ENCODE measurements around the gene LGALSL. TPM values are rescaled to one million over a fixed set of nuclear protein-coding genes. Genes with fewer than 3 reads are reported as not detected.

Gene LGALSL
- total and polyA plus RNA-seq, 2 donors (not counting 1 experiment from before 2014, with no cell fraction given): 0.40 to 1.8 TPM

- H3K79me2 ChIP-seq (ENCODE audit: control insufficient read depth, insufficient read depth, low read length): no peaks in the 10 kb centered on the region
- no peak overlapping the region for H3K27ac Mint-ChIP-seq
- no peaks in the 10 kb centered on the region for H3K36me3 ChIP-seq (replicated peaks in 1 of 2; ENCODE audit: control extremely low read depth in 1 of 2, control insufficient read depth in 1 of 2, extremely low read depth in 1 of 2, insufficient read depth in 2 of 2, low read length in 1 of 2)
- no peaks in the 10 kb centered on the region for H4K20me1 ChIP-seq (ENCODE audit: control insufficient read depth, insufficient read depth, low read length, poor library complexity, severe bottlenecking)
- TF ChIP-seq CTCF (IDR thresholded peaks at IDR 0.05) (no peak), EZH2 (IDR thresholded peaks at IDR 0.05; ENCODE audit: borderline replicate concordance, insufficient read depth, low read depth, low read length, poor library complexity, severe bottlenecking) (no peak)
- WGBS (ENCODE audit: insufficient coverage): no CpG with 5 or more reads among the region's 2 CpGs
- POLR2A ChIA-PET: no interaction called here
- peaks cover 24% of the 10 kb centered on the region for H3K27me3 Mint-ChIP-seq
- H3K4me1 ChIP-seq (ENCODE audit: control insufficient read depth in 2 of 2, insufficient read depth in 2 of 2, low read length in 2 of 2): no peaks in the 10 kb centered on the region
- H3K9ac ChIP-seq (ENCODE audit: low read length): no peak overlapping the region
- CTCF ChIA-PET: interaction anchor here (3.7 kb wide), 1 partner anchor 19 kb away, joined by 11 read pairs; no protein-coding TSS in a partner anchor
- H2AFZ ChIP-seq (ENCODE audit: insufficient read depth, low read depth, low read length, poor library complexity, severe bottlenecking): no peak overlapping the region
- no peaks in the 10 kb centered on the region for H3K4me1 Mint-ChIP-seq
- DNase-seq: no peak
- no peak overlapping the region for H3K27ac ChIP-seq (ENCODE audit: low read length in 2 of 2)
- H3K9me3 Mint-ChIP-seq (ENCODE audit: insufficient read depth): no peaks in the 10 kb centered on the region
- H3K4me2 ChIP-seq (replicated peaks; ENCODE audit: low read depth, low read length, poor library complexity, severe bottlenecking): no peak overlapping the region
- H3K27me3 ChIP-seq (replicated peaks in 1 of 4; ENCODE audit: control extremely low read depth in 1 of 4, control insufficient read depth in 3 of 4, insufficient read depth in 4 of 4, low read length in 3 of 4): peaks cover 0 to 9% (median 2%) of the 10 kb centered on the region in 4 experiments
- H3K4me3 ChIP-seq (ENCODE audit: control extremely low read depth in 1 of 5, extremely low read depth in 1 of 5, insufficient read depth in 1 of 5, low read depth in 2 of 5, low read length in 4 of 5): no peak overlapping the region
- no peak for ATAC-seq (ENCODE audit: low read depth)
- H3K4me3 Mint-ChIP-seq: no peak overlapping the region
- H3K9me3 ChIP-seq (ENCODE audit: control extremely low read depth in 1 of 3, control insufficient read depth in 2 of 3, insufficient read depth in 1 of 3, low read length in 2 of 3): peaks cover 0 to 8% (median 0%) of the 10 kb centered on the region in 3 donors
- intact Hi-C loops (cut with micrococcal nuclease): no loop called here
These were observed 52.7 kb downstream of the LGALSL start for GRCh38 chr2:64506686-64507085.

Other genes starting within 250 kb of the LGALSL start
- gene AFTPH, start 70.2 kb downstream of the LGALSL start, total RNA-seq: 91.6 and 94.1 TPM in 2 replicates
- gene AFTPH, start 70.2 kb downstream of the LGALSL start, polyA plus RNA-seq: 41.7 and 45.4 TPM in 2 replicates
- gene SERTAD2, start 199.8 kb downstream of the LGALSL start, total RNA-seq: 49.5 and 51.2 TPM in 2 replicates
- gene SERTAD2, start 199.8 kb downstream of the LGALSL start, polyA plus RNA-seq: 58.1 and 66.8 TPM in 2 replicates